T-helper 2 cell treated with Interferon-gamma antibody and Interleukin-4, amounts not matched to agents 100 ng/mL and 5 ng/mL, for 36 hours (primary cell): ENCODE data around the gene OSBPL5. TPM values are rescaled to one million over a fixed set of nuclear protein-coding genes. Genes with fewer than 3 reads are reported as not detected.

ENCODE experiments used
- intact Hi-C: fragments of 100-400 bp; cut with micrococcal nuclease; formaldehyde crosslinking; loops from one replicate; pipeline ENCODE4 v1.15.1; 2023
- total RNA-seq: library from RNA; stranded (reverse); gene quantifications from 2 replicates; pipeline ENCODE4 v1.2.3, GENCODE V29; 2022

The OSBPL5 gene
- total RNA-seq, 1 donor from 2014 or later = 3.7 TPM

- intact Hi-C loops = no loop called here
These were observed 104.6 kb downstream of the OSBPL5 start for GRCh38 chr11:3060436-3061025.

- intact Hi-C loops = loop anchor here (5.0 kb wide), 1 partner anchor 363 kb away; no protein-coding TSS in a partner anchor
These were observed 106.1 kb downstream of the OSBPL5 start for GRCh38 chr11:3058753-3059664.

DNA sequence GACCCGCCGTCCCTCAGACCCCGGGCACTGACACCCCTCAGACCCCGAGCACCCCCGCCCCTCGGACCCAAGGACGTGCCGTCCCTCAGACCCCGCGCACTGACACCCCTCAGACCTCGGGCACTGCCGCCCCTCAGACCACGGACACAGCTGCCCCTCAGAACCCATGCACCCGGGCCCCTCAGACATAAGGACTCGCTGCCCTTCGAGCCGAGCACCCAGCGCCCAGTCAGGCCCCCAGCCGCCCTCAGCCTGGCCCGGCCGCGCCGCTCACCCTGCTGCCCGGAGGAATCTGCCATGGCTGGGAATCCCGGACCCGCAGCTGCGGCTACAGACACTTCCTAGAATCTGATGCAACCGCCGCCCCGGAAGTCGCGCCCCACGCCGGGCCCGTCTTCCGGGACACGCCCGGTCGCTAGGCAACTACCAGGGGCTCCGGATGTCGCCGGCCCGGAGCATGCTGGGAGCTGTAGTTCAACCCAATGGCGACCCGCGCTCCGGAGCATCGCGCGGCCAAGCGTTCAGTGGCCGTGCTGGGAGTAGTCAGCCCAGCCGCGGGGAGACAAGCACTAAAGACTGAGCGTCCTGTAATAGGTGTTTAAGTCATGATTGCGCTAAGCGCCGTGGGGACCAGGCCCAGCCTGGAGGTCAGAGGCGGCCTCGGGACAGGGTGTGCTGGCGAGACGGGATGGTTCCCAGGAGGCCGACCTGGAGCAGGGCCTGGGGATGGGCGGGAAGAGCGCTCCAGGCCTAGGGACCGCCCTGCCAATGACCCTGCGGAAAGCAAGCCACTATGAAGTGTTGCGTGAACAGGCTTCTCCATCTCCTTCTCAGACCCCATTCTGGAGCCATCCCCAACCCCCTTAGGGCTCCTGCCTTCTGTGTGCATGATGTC is 107.8 kb downstream of the OSBPL5 start, which contains the start of gene CARS1:
TSS of gene CARS1 (minus strand) at position 355 of the 895 bp plus-strand sequence. CDS start at position 299, 56 bp downstream.
- intact Hi-C loops = loop anchor here (1.0 to 5.0 kb wide), 4 partner anchors 65 to 657 kb away; partner anchors contain the start of genes CDKN1C, NAP1L4 and TSSC4

DNA sequence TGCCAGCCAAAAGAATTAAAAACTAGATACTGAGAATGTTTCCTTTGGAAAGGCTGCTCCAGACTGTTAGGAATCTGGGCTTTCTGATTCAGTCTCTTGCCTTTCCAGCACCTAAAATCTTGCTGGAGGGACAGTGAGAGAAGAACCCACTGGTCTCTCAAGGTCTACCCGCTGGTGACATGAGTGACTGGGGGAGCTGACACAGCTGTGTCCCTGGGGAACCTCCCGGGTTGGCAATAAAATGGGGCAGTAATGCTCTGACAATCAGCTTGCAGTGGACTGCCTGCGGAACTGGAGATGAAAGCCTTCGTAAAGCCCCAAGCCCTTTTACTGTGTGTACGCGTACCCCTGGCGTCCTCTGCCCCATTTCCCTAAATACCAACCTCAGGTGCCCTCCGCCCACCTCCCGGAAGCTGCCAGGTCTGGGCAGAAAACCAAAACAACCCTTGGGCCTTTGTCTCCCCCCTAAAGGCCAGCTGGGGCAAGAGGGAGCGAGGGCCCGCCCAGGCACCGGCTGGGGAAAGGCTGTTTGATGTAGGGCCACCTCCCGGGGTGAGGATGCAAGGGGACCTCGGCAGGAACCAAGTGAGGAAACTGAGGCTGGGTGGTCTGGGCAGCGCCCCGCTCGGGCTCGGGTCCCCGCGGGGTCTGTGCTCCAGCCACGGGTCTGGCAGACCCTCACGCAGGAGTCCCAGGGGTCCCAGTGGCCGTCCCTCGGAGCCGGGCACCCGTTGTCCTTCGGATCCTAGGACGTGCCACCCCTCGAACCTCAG is 108.6 kb downstream of the OSBPL5 start:
- intact Hi-C loops = loop anchor here (1.0 to 5.0 kb wide), 4 partner anchors 64 to 656 kb away; partner anchors contain the start of genes CDKN1C, NAP1L4 and TSSC4

GRCh38 chr11:3055891-3056290 is 109.2 kb downstream of the OSBPL5 start:
- intact Hi-C loops = loop anchor here (5.0 kb wide), 1 partner anchor 366 kb away; no protein-coding TSS in a partner anchor

DNA sequence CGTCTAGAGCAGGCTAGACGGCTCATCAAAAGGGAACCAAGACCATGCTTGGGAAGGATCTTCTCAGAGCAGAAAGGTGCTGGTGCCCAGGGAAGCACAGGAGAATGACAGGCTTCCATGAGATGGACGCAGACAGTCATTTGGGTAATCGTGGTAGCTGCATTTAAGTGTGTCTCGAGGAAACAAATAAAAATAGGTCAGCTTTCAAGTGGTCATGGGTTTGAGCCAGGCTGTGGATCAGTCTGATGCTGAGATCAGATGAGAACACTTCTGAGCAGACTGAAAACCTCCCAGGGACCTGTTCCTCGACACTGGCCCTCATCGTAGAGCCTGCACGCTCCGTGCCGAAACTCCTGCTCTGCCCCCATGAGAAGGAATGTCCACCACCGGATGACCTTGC is 112.5 kb downstream of the OSBPL5 start:
- intact Hi-C loops = no loop called here

- intact Hi-C loops = no loop called here
These were observed 113.0 kb downstream of the OSBPL5 start for GRCh38 chr11:3052109-3052479.

GRCh38 chr11:3051196-3052108 is 113.7 kb downstream of the OSBPL5 start:
- intact Hi-C loops = no loop called here

DNA sequence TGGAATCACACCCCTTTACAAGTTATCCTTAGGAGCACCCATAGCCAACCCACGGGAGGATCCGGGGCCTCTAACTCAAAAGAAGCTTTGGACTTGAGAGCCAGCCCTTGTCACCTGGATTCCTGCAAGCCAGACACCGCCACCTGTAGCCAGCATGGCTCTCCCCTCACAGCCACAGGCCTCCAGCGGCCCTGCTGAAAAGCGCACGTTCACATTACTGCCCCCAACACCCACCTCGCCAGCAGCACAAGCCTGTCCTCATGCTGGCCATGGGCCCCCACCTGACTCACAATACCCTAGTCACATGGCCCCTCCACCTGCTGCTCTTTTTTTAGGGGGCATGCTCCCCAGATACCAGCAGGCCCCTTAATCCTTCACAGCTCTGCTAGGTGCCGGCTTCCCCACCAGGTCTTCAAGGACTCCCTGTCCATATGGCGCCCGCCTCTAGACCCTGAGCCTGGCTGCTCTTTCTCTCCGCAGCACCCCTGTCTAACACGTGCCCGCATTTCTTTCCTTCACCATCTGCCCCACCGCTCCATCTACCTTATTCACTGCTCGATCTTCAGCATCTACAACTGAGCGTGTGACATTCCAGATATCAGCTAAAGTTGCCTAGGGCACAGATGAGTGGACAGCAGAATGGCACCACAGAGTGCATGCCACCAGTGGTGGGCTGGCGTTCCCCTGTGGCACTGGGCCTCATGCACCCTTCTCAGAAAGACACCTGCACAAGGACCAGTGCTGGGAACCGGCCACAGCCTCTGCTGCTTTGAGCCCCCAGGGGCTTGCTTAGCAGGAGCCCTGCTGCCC is 114.5 kb downstream of the OSBPL5 start:
- intact Hi-C loops = no loop called here

DNA sequence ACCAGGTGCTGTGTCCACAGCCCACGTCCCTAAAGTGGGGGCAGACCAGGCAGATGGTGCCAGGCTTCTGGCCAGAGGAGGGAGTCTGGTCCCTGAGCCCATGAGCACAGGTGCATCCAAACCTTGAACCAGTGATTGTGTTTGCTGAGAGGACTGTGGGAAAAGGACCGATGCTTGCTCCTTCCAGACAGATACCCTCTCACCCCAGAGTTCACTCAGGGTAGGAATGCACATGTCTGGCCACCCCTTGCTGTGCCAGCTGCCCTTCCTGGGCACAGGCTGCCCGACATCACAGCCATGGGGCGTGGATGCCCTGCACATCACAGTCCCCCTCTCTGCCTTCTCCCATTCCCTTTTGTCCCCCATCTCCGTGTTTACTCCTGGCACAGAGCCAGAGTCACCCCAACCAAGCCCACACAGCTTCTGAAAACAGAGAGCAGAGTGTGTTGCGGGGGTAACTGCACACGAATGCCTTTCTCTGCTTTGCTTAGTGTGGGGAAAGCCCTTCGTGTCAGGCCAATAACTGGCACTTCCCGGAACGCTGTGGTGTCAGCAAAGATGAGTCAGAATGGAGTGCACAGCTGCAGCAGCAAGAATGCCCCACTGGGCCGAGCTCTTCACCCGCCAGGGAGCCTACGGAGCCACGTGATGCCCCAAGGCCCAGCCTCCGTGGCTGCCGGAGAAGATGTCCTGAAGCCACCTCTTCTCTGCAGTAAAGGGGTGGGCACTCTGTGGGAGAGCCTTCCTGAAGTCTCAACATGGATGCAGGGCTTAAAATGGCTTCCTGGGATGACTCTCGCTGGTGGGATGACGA is 115.5 kb downstream of the OSBPL5 start:
- intact Hi-C loops = no loop called here

GRCh38 chr11:3047637-3048036 is 117.5 kb downstream of the OSBPL5 start:
- intact Hi-C loops = no loop called here

- intact Hi-C loops = no loop called here
These were observed 118.5 kb downstream of the OSBPL5 start for GRCh38 chr11:3046641-3047040.

DNA sequence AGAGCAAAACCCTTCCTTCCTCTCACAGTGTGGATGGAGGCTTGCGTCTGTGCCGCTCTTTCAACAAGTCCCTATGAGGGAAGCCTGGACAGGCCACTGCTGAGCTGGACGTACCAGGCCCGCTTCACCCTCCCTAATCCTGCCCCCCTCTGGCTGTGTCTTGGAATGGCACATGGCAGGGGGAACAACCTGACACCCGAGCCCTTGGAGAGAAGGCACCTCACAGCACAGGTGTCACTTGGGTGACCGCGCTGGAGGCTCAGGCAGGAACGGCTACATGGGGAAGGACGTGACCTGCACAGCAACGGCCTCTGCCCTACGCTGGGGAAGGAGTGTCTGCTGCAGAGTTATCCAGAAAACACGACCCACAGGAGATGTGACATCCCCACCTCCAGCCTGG is 118.9 kb downstream of the OSBPL5 start:
- intact Hi-C loops = no loop called here

DNA sequence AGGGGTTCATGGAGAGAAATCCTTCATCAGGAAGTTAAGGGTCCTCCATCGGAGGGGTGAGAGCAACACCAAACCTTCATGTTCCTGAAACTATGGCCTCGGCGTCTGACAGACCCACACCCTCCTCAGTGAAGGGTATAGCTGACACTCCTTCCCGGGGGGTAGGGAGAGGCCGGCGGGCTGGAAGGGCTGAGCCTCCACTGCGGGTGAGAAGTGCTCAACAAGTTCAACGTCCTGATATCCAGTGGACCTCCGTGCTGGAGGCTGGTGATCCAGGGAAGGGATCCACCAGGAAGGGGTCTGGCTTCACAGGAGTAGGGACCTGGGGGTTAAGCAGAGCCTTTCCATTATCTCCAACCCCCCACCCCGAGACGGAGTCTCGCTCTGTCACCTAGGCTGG is 120.2 kb downstream of the OSBPL5 start:
- intact Hi-C loops = no loop called here

DNA sequence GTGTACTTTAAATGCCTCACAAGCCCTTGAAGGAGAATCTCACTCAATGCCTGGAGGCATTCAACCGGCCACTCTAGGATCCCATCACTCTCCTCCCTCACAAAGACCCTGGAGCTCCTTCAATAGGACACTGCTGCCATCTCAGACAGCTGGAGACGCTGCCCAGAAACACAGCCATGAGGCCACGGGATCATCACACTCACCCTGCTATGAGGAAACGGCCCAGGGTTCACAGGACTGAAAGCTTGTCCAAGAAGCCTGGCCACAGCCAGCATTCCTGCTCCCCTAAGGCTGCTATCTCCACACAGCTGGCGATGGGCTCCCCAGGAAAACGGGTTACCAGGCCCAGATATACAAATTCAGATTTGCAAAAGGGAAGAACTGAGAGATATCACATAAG is 121.1 kb downstream of the OSBPL5 start:
- intact Hi-C loops = no loop called here

GRCh38 chr11:3043315-3043871 is 121.7 kb downstream of the OSBPL5 start:
- intact Hi-C loops = no loop called here
